Erythroblast (primary cell): Measurements from ENCODE around the gene RFTN2.
"Not testable (repeated sequence)": the region's sequence is repeated elsewhere in the genome, so short reads cannot be mapped to it uniquely, and the experiment has no call there.

ENCODE experiments used
- DNase-seq, 2 experiments: peaks; one replicate each; lab custom pipeline; 2025; lab: John Stamatoyannopoulos, UW
- GATA1 ChIP-seq: IDR thresholded peaks from 2 replicates; pipeline ENCODE4 v1.6.1; 2011; ENCODE audit warnings: low read depth, mild to moderate bottlenecking, control low read depth, low read length, moderate library complexity
- POLR2A ChIP-seq: IDR thresholded peaks from 2 replicates; pipeline ENCODE4 v1.6.1; 2011; ENCODE audit warnings: mild to moderate bottlenecking, low read length

The RFTN2 gene

GRCh38 chr2:197601726-197602125, 73.7 kb downstream of the RFTN2 start:
- no peak for DNase-seq
- no peak for TF ChIP-seq GATA1
- TF ChIP-seq POLR2A, result no peak

DNA sequence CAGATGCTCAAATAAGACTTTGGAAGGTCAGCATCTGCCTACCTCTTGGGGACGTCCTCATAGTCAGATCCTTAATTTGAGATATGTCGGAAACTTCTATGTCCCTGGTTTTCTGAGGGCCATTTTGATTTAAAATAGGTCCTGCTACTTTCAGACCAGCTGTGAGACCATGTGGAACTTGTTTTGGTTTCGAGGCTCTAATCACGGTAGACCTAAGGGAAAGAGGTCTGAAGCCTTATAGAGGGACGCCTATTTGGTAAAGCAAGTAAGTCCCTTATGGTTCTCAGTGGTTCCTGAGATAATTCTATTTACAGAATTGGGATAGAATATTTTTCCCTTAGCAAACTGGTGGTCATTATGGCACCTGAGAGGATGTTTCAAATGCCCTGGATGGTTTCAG, 75.1 kb downstream of the RFTN2 start:
- no peak for DNase-seq
- TF ChIP-seq GATA1 (no peak), POLR2A (no peak)

DNA sequence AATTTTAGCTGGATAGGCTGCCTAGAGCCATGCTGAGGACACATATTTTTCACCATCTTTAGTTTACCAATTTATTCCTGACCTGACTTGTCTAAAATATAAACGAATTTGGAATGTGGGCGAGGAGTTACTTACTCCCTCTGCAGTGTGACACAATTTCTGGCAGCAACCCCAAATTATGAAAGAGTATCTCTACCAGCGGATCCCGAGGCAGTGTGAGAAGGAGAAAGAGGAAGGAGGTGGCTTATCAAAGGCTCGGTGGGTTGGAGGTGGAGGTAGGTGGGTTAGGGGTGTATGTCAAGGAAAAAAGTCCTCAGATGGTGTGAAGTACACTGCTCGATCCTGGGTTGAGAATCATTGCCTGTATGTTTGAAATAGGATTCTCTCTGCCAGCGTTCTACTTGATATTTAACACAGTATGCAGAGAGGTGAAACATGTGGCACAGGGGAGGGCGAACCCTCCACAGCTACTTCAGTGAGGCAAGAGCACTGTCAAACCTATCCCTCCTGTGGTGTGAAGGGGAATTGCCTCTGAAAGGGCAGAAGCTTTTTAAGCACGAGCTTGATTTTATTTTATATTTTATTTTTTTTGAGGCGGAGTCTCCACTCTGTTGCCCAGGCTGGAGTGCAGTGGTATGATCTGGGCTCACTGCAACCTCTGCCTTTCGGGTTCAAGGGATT, 76.0 kb downstream of the RFTN2 start:
- peak; percentile 54 to 55 for DNase-seq
- no peak for TF ChIP-seq GATA1
- no peak for TF ChIP-seq POLR2A

GRCh38 chr2:197598450-197598849, 76.9 kb downstream of the RFTN2 start:
- DNase-seq, result no peak
- TF ChIP-seq GATA1 (no peak), POLR2A (no peak)

- TF ChIP-seq GATA1 (no peak), POLR2A (no peak)
- no peak for DNase-seq
These were observed 78.2 kb downstream of the RFTN2 start for GRCh38 chr2:197597166-197597565.

DNA sequence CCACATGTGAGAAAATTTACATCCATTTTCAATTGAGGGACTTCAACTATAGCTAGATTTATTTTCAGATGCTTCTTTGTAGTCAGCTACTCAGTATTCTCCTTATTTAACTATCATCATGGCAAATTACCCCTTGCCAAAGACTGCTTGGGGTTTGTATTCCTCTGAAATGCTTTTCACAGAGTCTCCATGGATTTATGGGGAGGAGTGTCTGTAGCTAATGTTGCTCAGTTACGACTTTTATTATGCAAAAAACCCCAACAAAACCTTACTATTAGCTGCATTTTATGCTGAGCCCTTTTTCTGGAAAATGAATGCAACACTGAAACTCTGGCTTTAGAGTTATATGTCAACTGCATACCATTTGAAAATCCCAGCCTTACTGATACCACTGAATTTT, 78.6 kb downstream of the RFTN2 start:
- DNase-seq, result no peak
- TF ChIP-seq GATA1 (no peak), POLR2A (no peak)

- TF ChIP-seq POLR2A (no peak), GATA1 (no peak)
- no peak for DNase-seq
These were observed 83.9 kb downstream of the RFTN2 start for GRCh38 chr2:197591339-197592072.

GRCh38 chr2:197587255-197587654, 88.1 kb downstream of the RFTN2 start:
- DNase-seq, result not testable (repeated sequence)

DNA sequence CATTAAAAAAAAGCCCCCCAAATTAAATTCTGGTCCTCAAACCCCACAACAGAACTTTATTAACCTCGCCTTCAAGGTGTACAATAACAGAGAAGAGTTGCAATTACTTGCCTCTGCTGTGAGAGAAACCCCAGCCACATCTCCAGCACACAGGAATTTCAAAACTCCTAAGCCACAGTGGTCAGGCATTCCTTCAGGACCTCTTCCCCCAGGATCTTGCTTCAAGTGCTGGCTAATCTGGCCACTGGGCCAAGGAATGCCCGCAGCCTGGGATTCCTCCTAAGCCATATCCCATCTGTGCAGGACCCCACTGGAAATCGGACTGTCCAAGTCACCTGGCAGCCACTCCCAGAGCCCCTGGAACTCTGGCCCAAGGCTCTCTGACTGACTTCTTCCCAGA, 95.2 kb downstream of the RFTN2 start:
- DNase-seq, result not testable (repeated sequence)

DNA sequence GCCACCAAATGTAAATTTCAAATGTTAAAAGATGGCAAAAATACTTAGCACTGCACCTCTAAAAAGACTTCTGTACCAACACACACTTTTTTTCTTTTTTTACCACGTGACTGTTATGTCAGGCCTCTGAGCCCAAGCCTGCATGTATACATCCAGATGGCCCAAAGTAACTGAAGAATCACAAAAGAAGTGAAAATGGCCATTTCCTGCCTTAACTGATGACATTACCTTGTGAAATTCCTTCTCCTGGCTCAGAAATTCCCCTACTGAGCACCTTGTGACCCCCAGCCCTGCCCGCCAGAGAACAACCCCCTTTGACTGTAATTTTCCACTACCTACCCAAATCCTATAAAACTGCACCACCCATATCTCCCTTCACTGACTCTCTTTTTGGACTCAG, 97.1 kb downstream of the RFTN2 start:
- DNase-seq, result not testable (repeated sequence)

DNA sequence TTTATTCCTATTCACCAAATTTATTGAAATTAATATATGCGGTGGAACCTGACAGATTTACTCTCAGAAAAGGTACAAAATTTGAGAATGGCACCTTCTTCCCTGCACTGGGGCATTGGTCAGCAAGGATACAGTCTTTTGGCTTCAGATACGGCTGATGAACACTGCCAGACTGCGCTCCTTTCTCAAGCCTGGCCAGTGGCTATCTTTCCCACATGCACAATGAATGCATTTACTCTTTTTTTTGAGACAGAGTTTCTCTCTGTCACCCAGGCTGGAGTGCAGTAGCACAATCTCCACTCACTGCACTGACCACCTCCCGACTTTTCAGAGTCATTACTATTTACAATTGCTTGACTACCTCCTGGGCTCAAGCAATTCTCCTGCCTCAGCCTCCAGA, 97.9 kb downstream of the RFTN2 start:
- TF ChIP-seq POLR2A (no peak), GATA1 (no peak)
- no peak for DNase-seq

DNA sequence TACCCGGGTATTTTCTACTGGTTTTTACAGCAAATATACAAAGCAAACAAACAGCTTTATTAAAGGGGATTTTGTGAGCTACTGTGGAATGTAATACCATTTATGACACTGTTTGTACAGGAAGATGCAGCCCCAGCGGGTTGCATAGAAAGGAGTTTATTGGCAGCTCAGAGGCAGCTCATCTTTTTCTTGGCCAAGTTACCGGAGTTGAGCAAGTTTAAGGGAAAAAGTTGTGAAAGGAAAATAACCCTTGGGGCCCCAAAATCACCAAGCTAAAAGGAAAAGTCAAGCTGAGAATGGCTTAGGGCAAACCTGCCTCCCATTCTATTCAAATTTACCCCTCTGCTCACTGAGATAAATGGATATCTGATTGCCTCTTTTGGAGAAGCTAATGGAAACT, 98.8 kb downstream of the RFTN2 start:
- no peak for DNase-seq
- no peak for TF ChIP-seq GATA1
- no peak for TF ChIP-seq POLR2A

DNA sequence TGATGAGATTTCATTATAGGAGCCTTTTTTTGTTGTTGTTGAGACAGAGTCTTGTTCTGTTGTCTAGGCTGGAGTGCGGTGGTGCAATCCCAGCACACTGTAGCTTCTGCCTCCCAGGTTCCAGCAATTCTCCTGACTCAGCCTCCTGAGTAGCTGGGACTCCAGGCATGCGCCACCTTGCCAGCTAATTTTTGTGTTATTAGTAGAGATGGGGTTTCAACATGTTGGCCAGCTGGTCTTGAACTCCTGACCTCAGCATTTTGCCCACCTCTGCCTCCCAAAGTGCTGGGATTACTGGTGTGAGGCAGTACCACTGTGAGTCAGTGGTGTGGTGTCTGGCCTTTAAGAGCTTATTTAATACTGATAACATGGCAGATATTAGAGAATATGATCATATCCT, 99.4 kb downstream of the RFTN2 start:
- DNase-seq, result no peak

DNA sequence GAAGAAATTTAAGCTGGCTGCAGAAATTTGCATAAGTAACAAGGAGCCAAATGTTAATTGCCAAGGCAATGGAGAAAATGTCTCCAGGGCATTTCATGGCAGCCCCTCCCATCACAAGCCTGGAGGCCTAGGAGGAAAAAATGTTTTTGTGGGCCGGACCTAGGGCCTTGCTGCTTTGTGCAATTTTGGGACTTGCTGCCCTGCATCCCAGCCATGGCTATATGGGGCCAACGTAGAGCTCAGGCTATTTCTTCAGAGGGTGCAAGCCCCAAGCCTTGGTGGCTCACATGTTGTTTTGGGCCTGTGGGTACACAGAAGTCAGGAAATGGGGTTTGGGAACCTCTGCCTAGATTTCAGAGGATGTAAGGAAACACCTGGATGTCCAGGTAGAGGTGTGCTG, 101.8 kb downstream of the RFTN2 start:
- TF ChIP-seq POLR2A (no peak), GATA1 (no peak)
- no peak for DNase-seq

More for the DNA sequence above, 99.4 kb downstream of the RFTN2 start:
- no peak for TF ChIP-seq POLR2A
- no peak for TF ChIP-seq GATA1
